HL-60 (cell line): ENCODE measurements around the gene SH3TC2.

Source experiments
- DNase-seq, 2 experiments: peaks; one replicate each; pipeline ENCODE4 v3.0.0-alpha.2; 2010 to 2020; ENCODE audit warnings: low read depth in 1 of 2, low spot score in 1 of 2
- H3K27ac ChIP-seq: fragments of 250-450 bp; sonication (Bioruptor Pico); replicated peaks from 2 replicates; pipeline ENCODE4 v1.5.1; 2020; ENCODE audit warnings: mild to moderate bottlenecking, moderate library complexity
- H3K27me3 ChIP-seq: fragments of 250-450 bp; sonication (Bioruptor Pico); 2 replicates; pipeline ENCODE4 v1.5.1; 2021; ENCODE audit warnings: mild to moderate bottlenecking, moderate library complexity; ENCODE audit not compliant: insufficient read depth, poor library complexity, severe bottlenecking
- H3K4me3 ChIP-seq: replicated peaks from 2 replicates; pipeline ENCODE4 v1.5.1; 2011; ENCODE audit warnings: mild to moderate bottlenecking, control low read depth, low read length; ENCODE audit not compliant: insufficient read depth
- GABPA ChIP-seq: IDR thresholded peaks from 2 replicates; pipeline ENCODE4 v1.6.1; 2012; ENCODE audit warnings: low read depth
- POLR2AphosphoS5 ChIP-seq: IDR thresholded peaks from 2 replicates; pipeline ENCODE4 v1.6.1; 2012; ENCODE audit warnings: low read depth
- SPI1 ChIP-seq: IDR thresholded peaks from 2 replicates; pipeline ENCODE4 v1.6.1; 2012; ENCODE audit warnings: low read depth, mild to moderate bottlenecking, borderline replicate concordance
- TF ChIP-seq, protein P1 (sequence below): IDR thresholded peaks from 2 replicates; pipeline ENCODE4 v1.6.1; 2012; ENCODE audit warnings: low read depth; ENCODE audit not compliant: insufficient replicate concordance
- TF ChIP-seq, protein P2 (sequence below): IDR thresholded peaks from one replicate; pipeline ENCODE4 v1.5.1; 2011; ENCODE audit warnings: low read length, control low read depth, inconsistent platforms; ENCODE audit not compliant: insufficient read depth

The SH3TC2 gene

DNA sequence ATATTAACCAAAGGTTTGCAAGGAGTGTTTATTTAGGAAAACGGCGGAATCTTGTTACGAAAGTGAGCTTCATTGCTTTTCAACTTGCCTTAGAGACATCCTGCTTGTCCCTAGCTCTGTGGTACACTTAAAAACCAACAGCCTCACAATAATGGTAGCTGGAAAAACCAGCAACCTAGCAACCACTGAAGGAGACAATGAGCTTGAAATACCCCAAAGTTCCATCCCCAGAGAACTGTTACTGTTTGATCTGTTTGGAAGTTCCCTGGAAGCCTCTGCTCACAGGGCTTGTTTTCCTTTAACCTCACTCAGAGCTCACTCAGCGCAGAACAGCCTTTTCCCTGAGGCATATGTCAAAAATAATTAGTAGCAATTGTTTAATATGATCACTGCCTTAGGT is 43.2 kb downstream of the SH3TC2 start:
- no peaks in the 10 kb centered on the region for H3K27me3 ChIP-seq
- no peak for TF ChIP-seq POLR2AphosphoS5
- no peak for TF ChIP-seq SPI1
- no peak for TF ChIP-seq GABPA
- TF ChIP-seq, protein P1, sequence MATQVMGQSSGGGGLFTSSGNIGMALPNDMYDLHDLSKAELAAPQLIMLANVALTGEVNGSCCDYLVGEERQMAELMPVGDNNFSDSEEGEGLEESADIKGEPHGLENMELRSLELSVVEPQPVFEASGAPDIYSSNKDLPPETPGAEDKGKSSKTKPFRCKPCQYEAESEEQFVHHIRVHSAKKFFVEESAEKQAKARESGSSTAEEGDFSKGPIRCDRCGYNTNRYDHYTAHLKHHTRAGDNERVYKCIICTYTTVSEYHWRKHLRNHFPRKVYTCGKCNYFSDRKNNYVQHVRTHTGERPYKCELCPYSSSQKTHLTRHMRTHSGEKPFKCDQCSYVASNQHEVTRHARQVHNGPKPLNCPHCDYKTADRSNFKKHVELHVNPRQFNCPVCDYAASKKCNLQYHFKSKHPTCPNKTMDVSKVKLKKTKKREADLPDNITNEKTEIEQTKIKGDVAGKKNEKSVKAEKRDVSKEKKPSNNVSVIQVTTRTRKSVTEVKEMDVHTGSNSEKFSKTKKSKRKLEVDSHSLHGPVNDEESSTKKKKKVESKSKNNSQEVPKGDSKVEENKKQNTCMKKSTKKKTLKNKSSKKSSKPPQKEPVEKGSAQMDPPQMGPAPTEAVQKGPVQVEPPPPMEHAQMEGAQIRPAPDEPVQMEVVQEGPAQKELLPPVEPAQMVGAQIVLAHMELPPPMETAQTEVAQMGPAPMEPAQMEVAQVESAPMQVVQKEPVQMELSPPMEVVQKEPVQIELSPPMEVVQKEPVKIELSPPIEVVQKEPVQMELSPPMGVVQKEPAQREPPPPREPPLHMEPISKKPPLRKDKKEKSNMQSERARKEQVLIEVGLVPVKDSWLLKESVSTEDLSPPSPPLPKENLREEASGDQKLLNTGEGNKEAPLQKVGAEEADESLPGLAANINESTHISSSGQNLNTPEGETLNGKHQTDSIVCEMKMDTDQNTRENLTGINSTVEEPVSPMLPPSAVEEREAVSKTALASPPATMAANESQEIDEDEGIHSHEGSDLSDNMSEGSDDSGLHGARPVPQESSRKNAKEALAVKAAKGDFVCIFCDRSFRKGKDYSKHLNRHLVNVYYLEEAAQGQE: no peak
- TF ChIP-seq, protein P2, sequence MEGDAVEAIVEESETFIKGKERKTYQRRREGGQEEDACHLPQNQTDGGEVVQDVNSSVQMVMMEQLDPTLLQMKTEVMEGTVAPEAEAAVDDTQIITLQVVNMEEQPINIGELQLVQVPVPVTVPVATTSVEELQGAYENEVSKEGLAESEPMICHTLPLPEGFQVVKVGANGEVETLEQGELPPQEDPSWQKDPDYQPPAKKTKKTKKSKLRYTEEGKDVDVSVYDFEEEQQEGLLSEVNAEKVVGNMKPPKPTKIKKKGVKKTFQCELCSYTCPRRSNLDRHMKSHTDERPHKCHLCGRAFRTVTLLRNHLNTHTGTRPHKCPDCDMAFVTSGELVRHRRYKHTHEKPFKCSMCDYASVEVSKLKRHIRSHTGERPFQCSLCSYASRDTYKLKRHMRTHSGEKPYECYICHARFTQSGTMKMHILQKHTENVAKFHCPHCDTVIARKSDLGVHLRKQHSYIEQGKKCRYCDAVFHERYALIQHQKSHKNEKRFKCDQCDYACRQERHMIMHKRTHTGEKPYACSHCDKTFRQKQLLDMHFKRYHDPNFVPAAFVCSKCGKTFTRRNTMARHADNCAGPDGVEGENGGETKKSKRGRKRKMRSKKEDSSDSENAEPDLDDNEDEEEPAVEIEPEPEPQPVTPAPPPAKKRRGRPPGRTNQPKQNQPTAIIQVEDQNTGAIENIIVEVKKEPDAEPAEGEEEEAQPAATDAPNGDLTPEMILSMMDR: no peak
- H3K27ac ChIP-seq: no peak overlapping the region
- no peak for DNase-seq
- H3K4me3 ChIP-seq: no peak overlapping the region

DNA sequence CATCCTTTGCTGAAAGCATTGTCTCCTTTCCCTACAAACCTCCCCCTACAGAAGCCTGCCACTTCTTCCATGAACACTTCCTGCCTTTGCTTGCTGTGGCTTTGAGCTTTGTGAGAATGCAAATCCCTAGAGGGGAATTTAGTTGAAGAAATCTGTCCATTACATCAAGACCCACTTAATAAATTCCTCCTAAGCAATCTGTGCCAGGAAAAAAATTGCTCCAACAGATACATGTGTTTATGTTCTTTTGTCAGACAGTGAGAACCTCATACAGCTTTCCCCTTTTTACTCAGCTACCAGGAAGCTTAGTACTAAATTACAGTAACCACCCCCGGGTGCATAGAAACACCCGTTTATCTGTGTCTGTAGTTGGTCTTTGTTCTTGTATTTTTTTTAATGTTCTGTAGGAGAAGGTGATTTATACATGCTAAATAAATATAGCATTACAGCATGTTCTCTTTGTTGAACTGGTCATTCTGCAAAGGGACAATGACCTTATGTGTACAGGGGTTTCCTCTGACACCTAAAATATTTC is 43.9 kb downstream of the SH3TC2 start:
- no peak for DNase-seq
- no peak overlapping the region for H3K4me3 ChIP-seq
- TF ChIP-seq, protein P1: no peak
- no peak for TF ChIP-seq SPI1
- TF ChIP-seq, protein P2: no peak
- TF ChIP-seq POLR2AphosphoS5: no peak
- no peak for TF ChIP-seq GABPA
- no peak overlapping the region for H3K27ac ChIP-seq
- H3K27me3 ChIP-seq: no peaks in the 10 kb centered on the region

DNA sequence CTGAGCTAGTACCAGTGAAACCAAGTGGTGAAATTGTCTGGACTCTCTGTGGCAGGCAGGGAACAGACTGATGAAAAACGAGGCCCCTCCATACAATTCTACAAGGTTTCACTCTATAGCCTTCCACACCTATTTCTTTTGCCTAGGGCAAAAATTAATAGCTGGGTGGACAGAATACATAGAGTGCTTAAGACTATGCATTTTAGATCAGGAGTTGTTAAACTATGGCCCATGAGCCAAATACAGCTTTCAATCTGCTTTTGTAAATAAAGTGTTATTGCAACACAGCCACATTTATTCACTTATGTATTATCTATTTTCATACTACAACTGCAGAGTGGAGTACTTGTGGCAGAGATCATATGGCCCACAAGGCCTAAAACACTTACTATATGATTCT is 45.2 kb downstream of the SH3TC2 start:
- Histone ChIP-seq H3K4me3 (no peak overlapping the region), H3K27ac (no peak overlapping the region), H3K27me3 (no peaks in the 10 kb centered on the region)
- DNase-seq: no peak
- TF ChIP-seq, protein P1: no peak
- TF ChIP-seq SPI1 (no peak), POLR2AphosphoS5 (no peak), GABPA (no peak)
- TF ChIP-seq, protein P2: no peak
